B cell (primary cell): ENCODE data around the gene HS6ST3. TPM values are rescaled to one million over a fixed set of nuclear protein-coding genes. Genes with fewer than 3 reads are reported as not detected.

Source experiments
- ATAC-seq: fragments of 200-7000 bp; cut with Tn5 transposase; one replicate; pipeline ENCODE4 v1.10.0; 2021; ENCODE audit warnings: low read depth, mild to moderate bottlenecking, moderate number of reproducible peaks, moderate library complexity
- CTCF ChIA-PET: fragments of 350-600 bp; sonication (Branson Sonifier 250); formaldehyde crosslinking; loops from one replicate; lab custom pipeline; 2021; ENCODE audit warnings: antibody characterized with exemption, inconsistent platforms; lab: Charles Lee
- POLR2A ChIA-PET: fragments of 350-600 bp; sonication (Branson Sonifier 250); formaldehyde crosslinking; loops from one replicate; lab custom pipeline; 2021; ENCODE audit warnings: antibody characterized with exemption; lab: Charles Lee
- DNase-seq: peaks from one replicate; pipeline ENCODE4 v3.0.0; 2013
- H2AFZ ChIP-seq: 2 replicates; pipeline ENCODE4 v1.6.1; 2012; ENCODE audit warnings: mild to moderate bottlenecking, low read depth, low read length; ENCODE audit not compliant: insufficient read depth, poor library complexity, severe bottlenecking
- H3K27ac ChIP-seq, 2 donors: 1 replicate in 1 of 2; 2 replicates in 1 of 2; pipeline ENCODE4 v1.5.1; 2012 to 2013; ENCODE audit warnings: low read length in 2 of 2, mild to moderate bottlenecking in 2 of 2, moderate library complexity in 1 of 2
- H3K27me3 ChIP-seq, 4 experiments: fragments of 200-600 bp in 1 of 4; sonication (generic) in 1 of 4; replicated peaks in 1 of 4; 1 replicate in 2 of 4; 2 replicates in 2 of 4; pipeline versions ENCODE4 v1.6.1 to v1.7.0; 2013 to 2016; ENCODE audit warnings: low read length in 3 of 4, mild to moderate bottlenecking in 2 of 4, mixed read lengths in 1 of 4, moderate library complexity in 1 of 4; ENCODE audit not compliant: insufficient read depth in 4 of 4, control insufficient read depth in 3 of 4; ENCODE audit errors: control extremely low read depth in 1 of 4
- H3K36me3 ChIP-seq, 2 experiments: replicated peaks in 1 of 2; 1 replicate in 1 of 2; 2 replicates in 1 of 2; pipeline versions ENCODE4 v1.6.1 to v1.7.1; 2013; ENCODE audit warnings: low read length in 1 of 2; ENCODE audit not compliant: insufficient read depth in 2 of 2, control insufficient read depth in 1 of 2; ENCODE audit errors: control extremely low read depth in 1 of 2, extremely low read depth in 1 of 2
- H3K4me1 ChIP-seq, 2 donors: fragments of 200-600 bp in 1 of 2; sonication (generic) in 1 of 2; 1 replicate in 1 of 2; 2 replicates in 1 of 2; pipeline versions ENCODE4 v1.5.1 to v1.6.1; 2013 to 2017; ENCODE audit warnings: low read length in 2 of 2; ENCODE audit not compliant: control insufficient read depth in 2 of 2, insufficient read depth in 2 of 2
- H3K4me2 ChIP-seq: replicated peaks from 2 replicates; pipeline ENCODE3; 2012; ENCODE audit warnings: mild to moderate bottlenecking, low read depth, low read length; ENCODE audit not compliant: poor library complexity, severe bottlenecking
- H3K4me3 ChIP-seq, 5 experiments: fragments of 200-600 bp in 1 of 5; sonication (generic) in 1 of 5; 1 replicate in 3 of 5; 2 replicates in 2 of 5; pipeline versions ENCODE4 v1.5.1 to v1.7.0; 2011 to 2016; ENCODE audit warnings: low read length in 4 of 5, mild to moderate bottlenecking in 4 of 5, low read depth in 2 of 5, control low read depth in 1 of 5, moderate library complexity in 1 of 5; ENCODE audit not compliant: insufficient read depth in 1 of 5; ENCODE audit errors: control extremely low read depth in 1 of 5, extremely low read depth in 1 of 5
- H3K79me2 ChIP-seq: fragments of 200-600 bp; sonication (generic); one replicate; pipeline ENCODE4 v1.6.0; 2016; ENCODE audit warnings: low read length; ENCODE audit not compliant: control insufficient read depth, insufficient read depth
- H3K9ac ChIP-seq: fragments of 200-600 bp; sonication (generic); 2 replicates; pipeline ENCODE4 v1.6.1; 2017; ENCODE audit warnings: mild to moderate bottlenecking, low read length, moderate library complexity
- H3K9me3 ChIP-seq, 3 donors: one replicate each; pipeline versions ENCODE4 v1.6.1 to v1.7.1; 2013; ENCODE audit warnings: low read length in 2 of 3; ENCODE audit not compliant: control insufficient read depth in 2 of 3, insufficient read depth in 1 of 3; ENCODE audit errors: control extremely low read depth in 1 of 3
- H4K20me1 ChIP-seq: 2 replicates; pipeline ENCODE4 v1.6.0; 2012; ENCODE audit warnings: mild to moderate bottlenecking, low read length; ENCODE audit not compliant: insufficient read depth, control insufficient read depth, poor library complexity, severe bottlenecking
- H3K27ac Mint-ChIP-seq: one replicate; pipeline ENCODE4 v1.8.0; 2021; ENCODE audit warnings: mixed read lengths
- H3K27me3 Mint-ChIP-seq: one replicate; pipeline ENCODE4 v1.8.0; 2021; ENCODE audit warnings: mixed read lengths
- H3K4me1 Mint-ChIP-seq: one replicate; pipeline ENCODE4 v1.8.0; 2021; ENCODE audit warnings: mixed read lengths
- H3K4me3 Mint-ChIP-seq: one replicate; pipeline ENCODE4 v1.8.0; 2021; ENCODE audit warnings: mixed read lengths
- H3K9me3 Mint-ChIP-seq: one replicate; pipeline ENCODE4 v1.8.0; 2022; ENCODE audit warnings: mixed read lengths; ENCODE audit not compliant: insufficient read depth
- CTCF ChIP-seq: fragments of 200-600 bp; IDR thresholded peaks from one replicate; pipeline ENCODE4 v1.8.0; 2022; ENCODE audit warnings: antibody characterized with exemption, mild to moderate bottlenecking
- EZH2 ChIP-seq: IDR thresholded peaks from 2 replicates; pipeline ENCODE4 v1.6.1; 2012; ENCODE audit warnings: borderline replicate concordance, low read depth, mild to moderate bottlenecking, moderate library complexity, low read length; ENCODE audit not compliant: insufficient read depth, poor library complexity, severe bottlenecking
- WGBS: methylation state at CpG from one replicate; pipeline ENCODE4 v1.1.5; 2013; ENCODE audit warnings: missing lambda C conversion rate; ENCODE audit not compliant: insufficient coverage; 5-methylcytosine and 5-hydroxymethylcytosine counted together
- intact Hi-C: fragments of 100-400 bp; cut with micrococcal nuclease; formaldehyde crosslinking; loops from one replicate; pipeline ENCODE4 v1.10.0; 2022
- polyA plus RNA-seq: library from polyadenylated mRNA; depleted of rRNA; stranded (reverse); fragments of >200 nt; gene quantifications from 2 replicates; pipeline ENCODE4 v1.2.3, GENCODE V29; 2012
- total RNA-seq, 2 donors: library from RNA; stranded (reverse); fragments of 120-200 nt in 1 of 2; gene quantifications; 1 replicate in 1 of 2; 2 replicates in 1 of 2; pipeline versions ENCODE4 v1.2.3 to v1.2.4, GENCODE V29; 2013 to 2022

HS6ST3 gene
- total and polyA plus RNA-seq, 2 donors (not counting 1 experiment from before 2014, with no cell fraction given) = not detected

GRCh38 chr13:96460609-96461008 lies 370.7 kb downstream of the HS6ST3 start:
- no peak for TF ChIP-seq EZH2
- Histone ChIP-seq H3K36me3 (no peaks in the 10 kb centered on the region), H3K4me3 (no peak overlapping the region), H3K9ac (no peak overlapping the region), H3K79me2 (no peaks in the 10 kb centered on the region), H3K27me3 (no peaks in the 10 kb centered on the region), H3K27ac (no peak overlapping the region), H3K4me2 (no peak overlapping the region), H2AFZ (no peak overlapping the region), H4K20me1 (no peaks in the 10 kb centered on the region), H3K4me1 (no peaks in the 10 kb centered on the region), H3K9me3 (no peaks in the 10 kb centered on the region)
- ATAC-seq (no peak), DNase-seq (no peak)
- intact Hi-C loops = no loop called here
- Mint-ChIP-seq H3K4me1 (no peaks in the 10 kb centered on the region), H3K27me3 (no peaks in the 10 kb centered on the region), H3K27ac (no peak overlapping the region), H3K9me3 (no peaks in the 10 kb centered on the region), H3K4me3 (no peak overlapping the region)
- WGBS = 100% methylated on average over 1 of the region's 2 CpGs
- CTCF ChIA-PET = no interaction called here
- POLR2A ChIA-PET = no interaction called here

DNA sequence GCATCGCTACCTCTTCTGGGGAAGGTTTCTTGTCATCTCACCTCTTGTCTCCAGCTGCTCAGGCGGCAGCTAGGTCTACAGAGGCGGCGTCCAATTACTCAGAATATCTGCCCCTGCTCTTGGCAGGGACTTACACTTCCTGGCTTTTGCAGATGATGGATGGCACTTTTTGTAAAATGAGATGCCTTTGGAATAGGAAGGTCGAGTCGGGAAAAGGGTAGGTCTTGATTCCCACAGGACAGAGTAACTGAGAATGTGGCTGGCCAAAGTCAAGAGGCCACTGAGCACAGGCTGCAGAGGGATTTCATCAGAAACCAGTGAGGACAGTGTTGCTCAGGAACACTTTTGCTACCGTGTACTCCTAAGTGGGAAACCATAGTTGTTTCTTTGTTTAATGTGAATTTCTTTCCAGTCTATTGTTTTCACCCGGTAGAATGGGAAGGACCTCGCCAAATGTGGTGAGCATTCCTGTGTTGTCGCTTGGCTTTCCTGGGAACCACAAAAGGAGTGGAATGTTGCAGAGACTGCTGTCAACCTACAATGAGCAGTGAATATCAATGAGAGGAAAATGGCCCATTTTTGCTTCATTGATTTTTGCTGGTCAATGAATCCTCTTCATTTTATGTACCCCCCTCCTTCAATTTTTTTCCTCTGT lies 383.7 kb downstream of the HS6ST3 start:
- Histone ChIP-seq H3K9me3 (no peaks in the 10 kb centered on the region), H3K4me2 (no peak overlapping the region), H3K36me3 (no peaks in the 10 kb centered on the region), H3K4me3 (no peak overlapping the region), H4K20me1 (no peaks in the 10 kb centered on the region), H3K27ac (no peak overlapping the region), H3K4me1 (no peaks in the 10 kb centered on the region), H3K9ac (no peak overlapping the region), H3K79me2 (no peaks in the 10 kb centered on the region), H2AFZ (no peak overlapping the region), H3K27me3 (no peaks in the 10 kb centered on the region)
- Mint-ChIP-seq H3K9me3 (peaks cover 2% of the 10 kb centered on the region), H3K4me1 (no peaks in the 10 kb centered on the region), H3K4me3 (no peak overlapping the region), H3K27me3 (no peaks in the 10 kb centered on the region), H3K27ac (no peak overlapping the region)
- ChIA-PET CTCF (no interaction called here), POLR2A (no interaction called here)
- WGBS = 82% methylated on average over 8 of the region's 10 CpGs
- ATAC-seq (no peak), DNase-seq (no peak)
- intact Hi-C loops = no loop called here
- TF ChIP-seq CTCF (no peak), EZH2 (no peak)
